AG09319 (cell line): ENCODE results near the gene CHD2.

Experiments used
- DNase-seq: peaks from one replicate; pipeline ENCODE4 v3.0.0-alpha.2; 2010; ENCODE audit warnings: low read depth; ENCODE audit errors: extremely low read depth
- CTCF ChIP-seq: IDR thresholded peaks from 2 replicates; pipeline ENCODE4 v1.5.1; 2011; ENCODE audit warnings: low read depth, mild to moderate bottlenecking, inconsistent platforms, low read length, moderate library complexity

Gene CHD2

DNA sequence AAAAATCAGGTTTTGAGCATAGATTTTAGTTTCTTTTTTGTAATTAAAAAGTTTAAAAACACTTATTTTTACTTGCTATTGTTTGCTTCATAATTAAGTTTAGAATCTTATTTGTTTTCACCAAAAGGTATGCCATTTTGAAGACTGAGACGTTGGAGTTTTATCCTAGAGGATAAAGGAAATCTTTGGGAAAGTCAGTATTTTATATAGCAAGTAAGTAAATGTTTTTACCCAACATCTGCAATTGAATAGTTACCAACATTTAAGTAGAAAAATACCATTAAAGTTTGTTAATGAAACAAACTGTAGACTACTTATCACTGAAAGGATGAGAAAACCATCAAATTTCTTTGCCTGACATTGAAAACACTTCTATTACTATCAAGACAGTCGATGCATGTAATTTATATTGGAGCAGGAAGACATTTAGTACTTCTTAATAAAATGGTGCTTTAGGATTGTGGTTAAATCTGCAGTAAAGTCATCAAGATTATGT is 14.0 kb upstream of the CHD2 start:
- DNase-seq = no peak
- no peak for TF ChIP-seq CTCF

DNA sequence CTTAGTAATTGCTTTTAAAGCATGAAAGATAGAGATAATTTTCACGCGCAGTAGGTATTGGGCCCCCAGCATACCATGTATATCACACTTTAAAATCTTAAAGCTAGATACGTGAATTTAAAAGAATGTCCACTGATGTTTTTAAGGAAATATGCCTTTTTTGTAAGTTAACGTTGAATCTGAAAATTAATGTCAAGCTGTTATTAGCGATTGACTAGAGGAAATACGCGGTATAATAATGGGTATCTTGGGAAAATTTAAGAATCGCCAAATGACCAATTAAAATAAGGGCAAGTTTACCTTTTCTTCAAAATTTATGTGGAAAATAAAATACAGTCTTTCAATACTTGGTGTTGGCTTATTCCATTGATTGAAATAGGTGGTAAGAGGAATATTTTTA is 13.3 kb upstream of the CHD2 start:
- DNase-seq = no peak

DNA sequence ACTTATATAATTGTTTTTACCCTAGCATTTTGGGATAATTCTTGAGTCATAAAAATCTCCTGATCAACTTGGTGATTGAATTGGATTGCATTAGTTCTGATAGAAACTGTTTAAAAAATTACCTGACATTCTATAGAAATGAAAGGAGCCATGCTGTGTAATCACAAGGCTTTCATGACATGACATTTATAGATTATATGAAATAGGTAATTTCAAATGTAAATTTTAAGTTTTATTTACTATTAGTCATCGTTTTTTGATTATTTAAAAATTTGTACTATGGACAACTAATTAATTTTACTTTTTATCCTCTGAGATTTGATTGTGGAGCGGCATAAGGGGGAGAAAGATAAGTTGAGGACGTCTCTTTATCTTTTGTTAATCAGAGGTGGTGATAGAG is 12.3 kb upstream of the CHD2 start:
- no peak for DNase-seq
- TF ChIP-seq CTCF = no peak

More for the DNA sequence above, 13.3 kb upstream of the CHD2 start:
- TF ChIP-seq CTCF = no peak

DNA sequence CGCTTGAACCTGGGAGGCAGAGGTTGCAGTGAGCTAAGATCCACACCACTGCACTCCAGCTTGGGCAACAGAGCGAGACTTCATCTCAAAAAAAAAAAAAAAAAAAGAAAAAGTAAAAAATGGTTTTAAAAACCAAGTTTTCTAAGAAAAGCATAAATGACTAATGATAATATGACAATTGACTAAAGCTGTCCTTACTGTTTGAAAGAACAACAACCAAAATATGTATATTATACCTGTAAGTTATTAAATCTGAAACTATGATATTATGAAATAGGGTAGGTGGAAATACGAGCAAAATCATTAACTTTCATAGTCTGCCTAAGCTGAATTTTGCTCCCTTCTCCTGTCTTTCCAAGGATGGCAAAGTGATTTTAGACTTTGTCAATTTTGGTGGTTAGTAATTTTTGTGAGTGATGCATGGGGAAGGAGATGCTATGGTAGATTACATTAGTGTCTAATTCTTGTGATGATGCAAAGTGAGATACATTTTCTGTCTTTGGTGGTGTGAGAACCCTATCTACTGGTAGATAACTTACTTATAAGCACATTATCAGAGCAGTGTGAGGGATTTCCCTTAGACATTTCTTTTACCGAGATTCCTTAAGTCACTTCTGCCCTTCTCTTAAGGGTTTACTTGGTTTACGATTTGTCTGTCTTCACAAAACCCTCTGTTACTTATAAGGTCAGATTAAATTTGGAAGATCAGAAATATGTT is 10.6 kb upstream of the CHD2 start:
- TF ChIP-seq CTCF = no peak
- no peak for DNase-seq

DNA sequence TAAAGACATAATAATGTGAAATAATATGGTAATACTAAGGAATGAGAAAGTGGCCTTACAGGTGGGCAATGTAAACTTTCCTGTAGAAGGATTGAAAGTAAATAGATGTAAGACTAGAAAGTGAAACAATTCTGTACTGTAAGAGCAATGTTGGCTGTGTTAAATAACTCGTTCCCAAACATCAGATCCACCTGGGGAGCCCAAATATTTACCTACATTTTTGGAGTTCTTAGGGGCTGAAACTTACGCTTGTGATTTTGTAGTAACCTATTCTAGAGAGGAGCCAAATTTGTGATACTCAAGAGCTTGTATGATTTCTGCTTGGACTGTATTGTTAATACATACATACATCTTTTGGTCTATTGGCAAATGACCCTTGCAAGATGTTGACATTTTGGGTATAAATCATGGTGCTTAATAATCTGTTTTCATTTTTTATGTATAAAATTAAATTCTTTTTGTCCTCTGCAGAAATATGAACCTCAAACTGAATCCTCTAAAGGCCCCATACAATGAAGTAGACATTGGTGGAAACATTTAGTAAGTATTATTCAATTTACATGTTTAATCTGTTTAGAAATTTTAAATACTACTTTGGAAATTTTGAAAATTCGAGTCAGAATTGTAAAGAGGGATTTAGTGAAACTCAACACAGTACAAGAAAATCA is 8.5 kb upstream of the CHD2 start:
- no peak for DNase-seq
- no peak for TF ChIP-seq CTCF

DNA sequence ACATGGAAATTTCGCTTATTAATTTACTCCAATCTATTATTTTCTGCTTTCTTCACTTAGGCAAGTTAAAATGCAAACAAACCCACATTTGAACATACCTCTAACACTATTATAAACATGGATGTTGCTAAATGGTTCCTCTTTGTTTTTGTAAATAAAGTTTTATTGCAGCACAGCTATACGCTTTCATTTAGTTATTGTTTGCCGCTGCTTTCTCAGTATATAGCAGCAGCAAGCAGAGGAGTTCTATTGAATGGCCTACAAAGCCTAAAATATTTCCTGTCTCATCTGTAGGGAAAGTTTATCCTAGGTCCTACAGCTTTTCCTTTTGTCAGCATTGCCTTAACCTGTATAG is 7.9 kb upstream of the CHD2 start:
- no peak for DNase-seq
- no peak for TF ChIP-seq CTCF

- TF ChIP-seq CTCF = no peak
- no peak for DNase-seq
These were observed 6.9 kb upstream of the CHD2 start for GRCh38 chr15:92893200-92893599.
